Measurements from ENCODE around the gene HS6ST3.
"Not testable (repeated sequence)": the region's sequence is repeated elsewhere in the genome, so short reads cannot be mapped to it uniquely, and the experiment has no call there.

Gene HS6ST3

DNA sequence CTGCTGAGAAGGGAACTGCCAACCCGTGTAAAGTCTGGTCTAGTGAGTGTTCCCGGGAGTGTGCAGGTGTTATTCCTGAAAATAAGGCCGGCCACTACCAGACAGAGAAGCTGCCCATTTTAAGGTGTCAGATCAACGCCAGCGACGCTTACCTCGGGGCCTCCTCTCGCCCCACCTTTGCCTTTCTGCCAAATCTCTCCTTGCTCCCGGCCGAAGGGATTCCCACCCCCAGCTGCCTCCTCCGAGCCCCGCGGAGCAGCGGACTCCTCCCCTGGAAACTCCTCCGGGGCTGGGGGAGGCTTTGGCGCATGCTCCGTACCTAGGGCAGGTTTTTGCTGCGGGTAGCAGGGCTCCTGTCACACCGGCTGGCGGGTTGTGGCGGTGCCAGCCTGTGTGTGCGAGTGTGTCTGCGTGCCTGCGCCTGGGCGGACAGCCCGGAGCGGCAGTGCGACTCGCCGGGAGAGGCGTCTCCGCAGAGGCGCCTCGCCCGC is at the start of gene HS6ST3:
Gene HS6ST3 (plus strand): TSS at position 359 of the 491 bp plus-strand sequence.
- DNase-seq (ENCODE audit: extremely low read depth in 1 of 2, low read depth in 1 of 2) = no peak

DNA sequence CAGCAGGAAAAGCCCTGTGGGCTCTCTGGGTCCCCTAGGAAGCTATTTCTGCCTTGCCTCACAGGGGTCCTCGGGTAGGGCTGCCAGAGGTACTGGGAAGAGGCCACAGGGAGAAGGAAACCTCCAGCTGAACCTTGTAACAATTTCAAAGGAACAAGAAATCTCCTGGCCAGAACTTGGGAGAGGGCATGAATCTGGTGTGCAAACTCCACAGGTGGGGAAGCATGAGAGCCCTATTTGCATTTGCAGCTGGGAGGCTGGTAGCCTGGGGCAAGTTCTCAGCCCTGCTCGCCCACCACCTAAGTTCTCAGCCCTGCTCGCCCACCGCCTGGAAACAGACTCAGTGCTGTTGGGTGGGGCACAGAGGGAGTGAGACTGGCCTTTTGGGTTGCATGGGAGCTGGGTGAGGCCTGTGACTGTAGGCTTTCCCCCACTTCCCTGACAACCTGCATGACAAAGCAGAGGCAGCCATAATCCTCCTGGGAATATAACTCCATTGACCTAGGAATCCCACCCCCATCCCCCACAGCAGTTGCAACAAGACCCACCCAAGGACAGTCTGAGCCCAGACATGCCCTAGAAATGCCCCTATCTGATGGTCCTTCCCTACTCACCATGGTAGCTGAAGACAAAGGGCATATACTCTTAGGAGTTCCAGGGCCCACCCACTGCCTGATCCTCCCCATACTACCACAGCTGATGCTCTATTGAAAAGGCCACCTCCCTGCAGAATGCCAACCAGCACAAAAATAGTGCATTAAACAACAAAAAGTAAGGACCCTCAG is 48.4 kb upstream of the HS6ST3 start:
- DNase-seq (ENCODE audit: extremely low read depth in 1 of 2, low read depth in 1 of 2) = no peak

DNA sequence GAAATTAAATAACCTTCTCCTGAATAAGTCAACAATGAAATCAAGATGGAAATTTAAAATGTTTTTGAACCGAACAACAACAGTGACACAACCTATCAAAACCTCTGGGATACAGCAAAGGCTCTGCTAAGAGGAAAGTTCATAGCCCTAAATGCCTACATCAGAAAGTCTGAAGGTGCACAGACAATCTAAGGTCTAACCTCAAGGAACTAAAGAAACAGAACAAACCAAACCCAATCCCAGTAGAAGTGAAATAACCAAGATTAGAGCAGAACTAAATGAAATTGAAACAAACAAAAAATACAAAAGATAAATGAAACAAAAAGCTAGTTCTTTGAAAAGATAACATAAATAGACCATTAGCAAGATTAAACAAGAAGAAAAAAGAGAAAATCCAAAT is 45.7 kb upstream of the HS6ST3 start:
- DNase-seq (ENCODE audit: extremely low read depth in 1 of 2, low read depth in 1 of 2) = no peak

DNA sequence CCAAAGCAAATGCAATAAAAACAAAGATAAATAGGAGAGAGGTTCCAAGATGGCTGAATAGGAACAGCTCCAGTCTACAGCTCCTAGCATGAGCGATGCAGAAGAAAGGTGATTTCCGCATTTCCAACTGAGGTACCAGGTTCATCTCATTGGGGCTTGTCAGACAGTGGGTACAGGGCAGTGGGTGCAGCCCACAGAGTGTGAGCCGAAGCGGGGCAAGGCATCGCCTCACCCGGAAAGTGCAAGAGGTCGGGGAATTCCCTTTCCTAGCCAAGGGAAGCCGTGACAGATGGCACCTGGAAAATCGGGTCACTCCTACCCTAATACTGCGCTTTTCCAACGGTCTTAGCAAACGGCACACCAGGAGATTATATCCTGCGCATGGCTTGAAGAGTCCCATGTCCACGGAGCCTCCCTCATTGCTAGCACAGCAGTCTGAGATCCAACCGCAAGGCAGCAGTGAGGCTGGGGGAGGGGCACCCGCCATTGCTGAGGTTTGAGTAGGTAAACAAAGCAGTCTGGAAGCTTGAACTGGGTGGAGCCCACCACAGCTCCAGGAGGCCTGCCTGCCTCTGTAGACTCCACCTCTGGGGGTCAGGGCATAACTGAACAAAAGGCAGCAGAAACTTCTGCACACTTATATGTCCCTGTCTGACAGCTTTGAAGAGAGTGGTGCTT is 43.3 kb upstream of the HS6ST3 start:
- DNase-seq (ENCODE audit: extremely low read depth in 1 of 2, low read depth in 1 of 2) = not testable (repeated sequence)

DNA sequence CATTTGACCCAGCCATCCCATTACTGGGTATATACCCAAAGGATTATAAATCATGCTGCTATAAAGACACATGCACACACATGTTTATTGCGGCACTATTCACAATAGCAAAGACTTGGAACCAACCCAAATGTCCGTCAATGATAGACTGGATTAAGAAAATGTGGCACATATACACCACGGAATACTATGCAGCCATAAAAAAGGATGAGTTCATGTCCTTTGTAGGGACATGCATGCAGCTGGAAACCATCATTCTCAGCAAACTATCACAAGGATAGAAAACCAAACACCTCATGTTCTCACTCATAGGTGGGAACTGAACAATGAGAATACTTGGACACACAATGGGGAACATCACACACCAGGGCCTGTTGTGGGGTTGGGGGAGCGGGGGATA is 39.0 kb upstream of the HS6ST3 start:
- DNase-seq (ENCODE audit: extremely low read depth in 1 of 2, low read depth in 1 of 2) = not testable (repeated sequence)

DNA sequence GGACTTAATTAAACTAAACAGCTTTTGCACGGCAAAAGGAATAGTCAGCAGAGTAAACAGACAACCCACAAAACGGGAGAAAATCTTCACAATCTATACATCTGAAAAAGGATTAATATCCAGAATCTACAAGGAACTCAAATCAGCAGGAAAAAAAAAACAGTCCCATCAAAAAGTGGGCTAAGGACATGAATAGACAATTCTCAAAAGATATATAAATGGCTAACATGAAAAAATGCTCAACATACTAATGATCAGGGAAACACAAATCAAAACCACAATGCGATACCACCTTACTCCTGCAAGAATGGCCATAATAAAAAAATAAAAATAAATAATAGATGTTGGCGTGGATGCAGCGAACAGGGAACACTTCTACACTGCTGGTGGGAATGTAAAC is 38.4 kb upstream of the HS6ST3 start:
- DNase-seq (ENCODE audit: extremely low read depth in 1 of 2, low read depth in 1 of 2) = not testable (repeated sequence)

DNA sequence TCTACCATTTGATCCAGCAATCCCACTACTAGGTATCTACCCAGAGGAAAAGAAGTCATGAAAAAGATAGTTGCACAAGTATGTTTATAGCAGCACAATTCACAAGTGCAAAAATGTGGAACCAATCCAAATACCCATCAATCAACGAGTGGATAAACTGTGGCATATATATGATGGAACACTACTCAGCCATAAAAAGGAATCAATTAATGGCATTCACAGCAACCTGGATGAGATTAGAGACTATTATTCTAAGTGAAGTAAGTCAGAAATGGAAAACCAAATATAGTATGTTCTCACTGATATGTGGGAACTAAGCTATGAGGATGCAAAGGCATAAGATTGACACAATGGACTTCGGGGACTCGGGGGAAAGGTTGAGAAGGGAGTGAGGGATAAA is 38.0 kb upstream of the HS6ST3 start:
- DNase-seq (ENCODE audit: extremely low read depth in 1 of 2, low read depth in 1 of 2) = not testable (repeated sequence)

DNA sequence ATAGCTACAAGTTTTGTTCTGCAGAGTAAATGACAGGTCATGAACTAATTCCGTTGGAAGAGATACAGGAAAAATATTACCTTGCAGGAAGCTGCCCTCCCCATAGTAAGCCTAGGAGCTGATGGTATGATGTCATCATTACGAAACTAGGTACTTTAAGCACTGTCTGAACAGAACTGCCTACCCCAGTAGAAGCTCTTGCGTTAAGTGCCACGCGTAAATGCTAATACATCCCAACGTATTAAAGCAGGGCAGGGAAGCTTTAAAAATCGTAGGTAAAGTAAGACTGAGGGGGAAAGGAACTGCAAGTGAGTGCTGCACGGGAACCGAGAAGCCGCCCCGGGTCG is 37.3 kb upstream of the HS6ST3 start:
- no peak for DNase-seq (ENCODE audit: extremely low read depth in 1 of 2, low read depth in 1 of 2)

DNA sequence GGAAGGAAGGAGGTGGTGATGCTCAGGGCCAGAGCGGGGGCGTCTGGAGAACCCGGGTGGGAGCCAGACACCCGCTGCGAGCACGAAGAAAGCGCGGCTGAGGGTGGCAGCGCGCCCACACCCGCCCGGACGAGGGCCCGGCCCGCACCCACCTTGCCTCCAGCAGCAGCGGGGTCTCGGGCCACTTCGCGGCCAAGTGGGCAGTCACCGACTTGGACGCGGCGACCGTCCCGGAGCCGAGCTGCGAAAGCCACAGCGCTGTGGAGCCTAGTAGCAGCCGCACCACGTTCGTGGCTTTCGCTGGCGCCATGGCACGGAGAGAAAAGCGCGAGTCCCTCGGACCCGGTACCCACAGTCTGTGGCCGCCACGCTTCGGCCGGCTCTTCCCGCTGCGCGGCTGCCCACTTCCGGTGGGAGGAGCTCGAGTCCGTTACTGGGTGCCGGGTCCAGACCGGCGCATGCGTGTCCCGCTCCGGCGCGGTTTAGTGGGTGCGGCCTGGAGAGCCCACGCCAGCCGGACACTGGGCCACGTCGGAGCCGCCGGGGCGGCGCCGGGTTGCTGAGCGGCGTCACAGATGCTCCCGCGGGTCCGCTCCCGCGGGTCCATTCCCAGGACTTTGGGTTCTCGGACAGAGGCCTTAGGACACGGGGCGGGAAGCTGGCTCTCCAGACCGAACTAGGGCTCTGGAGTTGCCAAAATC is 36.8 kb upstream of the HS6ST3 start, which contains the start of gene UGGT2:
Gene UGGT2 (minus strand): TSS at position 399 of the 701 bp plus-strand sequence. CDS start 89 bp downstream, at position 310.
- DNase-seq (ENCODE audit: extremely low read depth in 1 of 2, low read depth in 1 of 2) = no peak

DNA sequence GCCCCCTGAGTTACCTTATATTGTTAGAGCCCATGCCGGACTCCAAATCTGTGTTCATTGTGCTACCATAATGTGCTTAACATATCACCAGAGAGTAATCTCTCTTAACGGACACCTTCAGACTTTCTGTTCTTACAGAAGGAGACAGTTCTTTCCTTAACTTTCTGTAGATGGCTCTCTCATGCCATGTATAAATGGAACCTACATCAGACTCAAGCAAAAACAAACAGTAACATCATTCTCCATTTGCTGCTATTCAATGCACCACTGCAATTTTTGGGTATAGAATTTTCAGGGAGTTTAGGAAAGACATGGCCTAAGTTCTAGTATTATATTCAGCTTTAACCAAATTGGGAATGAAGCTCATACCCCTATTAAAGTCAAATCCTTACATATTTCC is 24.1 kb upstream of the HS6ST3 start:
- no peak for DNase-seq (ENCODE audit: extremely low read depth in 1 of 2, low read depth in 1 of 2)

DNA sequence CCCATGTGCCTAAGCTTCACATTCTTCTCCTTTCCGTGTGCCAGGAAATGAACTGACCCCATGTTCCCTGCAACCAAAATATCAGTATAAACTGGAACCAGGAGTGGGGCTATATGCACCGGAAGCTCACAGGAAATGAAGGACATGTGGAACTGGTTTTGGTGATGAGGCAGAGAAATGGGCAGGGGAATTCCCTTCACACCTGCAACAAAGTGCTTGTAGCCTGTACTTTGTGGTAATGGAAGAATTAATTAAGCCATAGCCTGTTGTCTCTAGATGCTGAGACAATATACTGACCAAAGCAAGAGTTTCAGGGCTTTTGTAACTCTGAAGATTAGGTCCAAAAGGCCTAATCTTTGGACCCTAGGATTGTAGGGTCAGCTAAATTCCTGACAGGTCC is 21.2 kb upstream of the HS6ST3 start:
- DNase-seq (ENCODE audit: extremely low read depth in 1 of 2, low read depth in 1 of 2) = no peak

DNA sequence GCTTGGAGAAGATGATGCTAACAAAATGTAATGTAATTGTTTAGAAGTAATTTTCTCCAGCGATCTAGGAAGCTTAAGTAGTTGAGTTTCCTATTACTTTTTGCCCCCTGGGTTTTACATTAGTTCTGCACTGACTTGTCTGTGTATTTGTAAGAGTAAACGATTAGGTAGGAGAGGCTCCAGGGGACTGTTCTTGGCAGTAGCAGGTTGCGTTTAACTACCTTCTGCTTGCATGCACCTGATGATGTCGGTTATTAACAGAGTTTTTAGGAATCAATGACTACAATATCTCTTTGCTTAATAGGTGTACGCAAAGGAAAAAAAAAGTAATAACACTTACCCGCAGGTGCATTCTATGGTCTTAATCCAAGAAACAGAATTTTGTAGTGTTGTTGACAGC is 18.4 kb upstream of the HS6ST3 start:
- no peak for DNase-seq (ENCODE audit: extremely low read depth in 1 of 2, low read depth in 1 of 2)

DNA sequence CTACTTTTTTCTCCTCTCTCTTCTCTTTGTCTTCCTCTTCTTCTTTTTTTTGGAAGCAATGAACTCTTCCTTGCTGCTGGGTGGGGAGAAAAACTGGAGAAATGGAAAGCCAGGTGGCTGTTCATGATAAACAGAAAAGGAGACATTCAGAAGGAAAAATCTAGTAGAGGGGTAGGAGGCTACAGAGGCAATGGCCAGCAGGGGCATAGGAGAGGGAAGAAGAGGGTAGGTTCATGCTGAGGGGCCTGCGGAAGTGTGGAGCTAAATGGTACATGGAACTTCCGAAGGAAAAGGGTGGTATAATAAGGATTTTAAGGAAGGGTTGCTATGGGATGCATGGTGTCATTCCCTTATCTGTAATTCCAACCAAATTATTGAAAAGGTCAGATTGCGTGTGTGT is 17.5 kb upstream of the HS6ST3 start:
- DNase-seq (ENCODE audit: extremely low read depth in 1 of 2, low read depth in 1 of 2) = no peak

DNA sequence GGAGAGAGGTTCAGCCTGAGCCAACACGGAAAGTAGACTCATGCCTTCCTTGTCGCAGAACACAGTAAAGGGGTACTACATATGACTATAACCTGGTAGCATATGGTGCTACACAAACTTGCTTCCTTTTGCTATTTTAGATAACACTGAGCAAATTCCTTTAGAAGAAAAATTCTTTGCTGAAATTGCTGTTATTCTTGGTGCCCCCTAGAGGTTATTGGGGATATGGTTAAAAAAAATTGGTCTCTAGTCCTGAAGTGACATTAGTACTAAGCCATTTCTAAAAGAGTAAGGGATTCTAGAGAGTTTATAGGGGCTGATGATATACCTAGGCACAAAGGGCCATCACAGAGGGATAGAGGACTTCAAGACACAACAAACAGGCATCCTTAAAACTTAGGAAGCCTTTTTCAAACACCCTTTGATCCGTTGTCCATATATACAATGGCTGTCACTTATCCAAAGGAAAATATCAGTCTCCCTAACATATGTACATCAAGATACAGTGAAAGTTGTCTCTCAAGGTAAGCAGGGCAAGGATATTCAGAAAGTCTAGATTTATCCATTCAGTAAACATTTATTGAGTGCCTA is 13.9 kb upstream of the HS6ST3 start:
- no peak for DNase-seq (ENCODE audit: extremely low read depth in 1 of 2, low read depth in 1 of 2)

DNA sequence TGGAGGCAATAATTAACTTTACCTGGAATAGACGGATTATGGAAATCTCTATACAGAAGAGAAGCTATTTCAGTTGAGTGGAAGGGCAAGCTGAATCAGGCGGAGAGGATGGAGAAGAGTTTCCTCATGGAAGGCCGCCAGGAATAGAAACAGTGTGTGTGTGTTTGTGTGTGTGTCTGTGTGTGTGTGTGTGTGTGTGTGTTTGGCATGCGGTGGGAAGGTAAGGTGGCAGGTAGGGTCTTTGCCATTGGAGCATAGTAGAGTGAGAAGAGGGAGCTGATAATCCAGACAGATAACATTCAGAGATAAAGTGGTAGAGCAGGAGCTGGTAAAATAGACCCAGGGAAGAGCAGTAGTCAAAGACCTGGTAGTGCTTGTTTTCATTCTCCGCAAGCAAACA is 9.2 kb upstream of the HS6ST3 start:
- DNase-seq (ENCODE audit: extremely low read depth in 1 of 2, low read depth in 1 of 2) = no peak

DNA sequence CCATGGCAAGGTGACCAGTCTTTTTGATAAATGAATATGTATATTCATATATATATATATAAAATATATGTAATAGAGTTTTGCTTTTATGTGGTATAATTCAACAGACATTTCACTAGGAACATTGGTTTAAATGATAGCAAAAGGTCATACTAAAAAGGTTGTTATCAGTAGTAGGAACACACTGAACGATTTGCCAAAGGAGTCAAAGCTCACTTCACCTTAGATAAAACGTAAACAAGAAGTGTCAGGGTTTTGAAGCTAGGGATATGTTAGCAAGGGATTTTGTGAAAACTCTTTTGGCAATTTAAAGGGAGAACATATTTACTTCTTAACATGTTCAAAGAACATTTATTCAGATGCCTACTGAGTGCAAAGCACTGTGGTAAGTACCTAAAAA is 8.0 kb upstream of the HS6ST3 start:
- no peak for DNase-seq (ENCODE audit: extremely low read depth in 1 of 2, low read depth in 1 of 2)

DNA sequence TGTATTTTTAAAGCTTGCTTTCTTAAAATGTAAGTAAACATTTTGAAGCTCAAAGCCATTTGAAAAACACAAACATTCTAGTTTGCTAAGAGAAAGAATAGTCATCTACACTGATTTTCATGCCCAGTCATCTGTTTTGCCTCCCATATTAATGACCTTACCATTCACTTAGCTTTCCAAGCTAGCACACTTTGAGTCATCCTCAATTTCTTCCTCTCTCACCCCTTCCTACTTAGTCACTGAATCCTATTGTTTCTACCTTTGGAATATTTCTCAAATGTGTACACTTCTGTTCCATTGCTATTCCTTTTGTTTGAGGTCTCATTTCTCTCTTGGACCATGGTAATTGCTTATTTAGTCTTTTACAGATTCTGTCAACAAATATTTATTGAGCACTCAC is 7.3 kb upstream of the HS6ST3 start:
- DNase-seq (ENCODE audit: extremely low read depth in 1 of 2, low read depth in 1 of 2) = no peak

DNA sequence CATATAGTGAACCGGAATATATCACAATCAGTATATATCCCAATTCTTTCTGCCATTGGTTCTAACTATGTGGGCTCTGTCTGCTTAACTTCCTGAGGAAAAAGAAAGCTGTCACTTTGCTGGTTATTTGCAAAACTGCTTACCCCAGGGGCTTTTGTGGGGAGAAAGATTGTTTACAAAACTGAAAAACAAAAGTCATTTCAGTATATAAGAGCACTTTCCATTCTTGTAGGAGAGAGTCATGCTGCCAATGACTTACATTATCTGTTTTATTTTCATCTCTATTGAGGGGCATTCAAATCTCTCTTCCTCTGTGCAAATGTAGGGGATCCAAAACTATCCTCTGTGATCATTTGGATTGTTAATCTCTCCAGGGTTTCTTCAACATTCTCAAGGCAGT is 3.2 kb upstream of the HS6ST3 start:
- no peak for DNase-seq (ENCODE audit: extremely low read depth in 1 of 2, low read depth in 1 of 2)

DNA sequence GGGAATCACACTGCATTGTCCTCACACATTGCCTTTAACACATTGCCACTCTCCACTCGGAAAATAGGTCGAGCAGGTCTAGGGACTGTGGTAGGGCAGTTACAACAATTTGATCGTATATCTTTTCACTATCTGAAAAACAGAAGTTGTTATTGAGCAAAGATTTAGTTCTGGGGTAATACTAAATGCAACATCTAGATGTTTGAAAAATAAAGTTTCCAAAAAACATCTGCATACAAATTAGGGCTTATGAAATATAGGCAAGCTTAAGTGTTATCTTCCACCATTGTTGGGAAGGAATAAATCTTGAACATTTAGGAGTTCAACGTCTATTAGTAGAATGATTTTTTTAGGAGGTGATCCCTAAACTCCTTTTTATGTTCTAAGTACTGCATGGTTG is 768 bp upstream of the HS6ST3 start:
- no peak for DNase-seq (ENCODE audit: extremely low read depth in 1 of 2, low read depth in 1 of 2)

DNA sequence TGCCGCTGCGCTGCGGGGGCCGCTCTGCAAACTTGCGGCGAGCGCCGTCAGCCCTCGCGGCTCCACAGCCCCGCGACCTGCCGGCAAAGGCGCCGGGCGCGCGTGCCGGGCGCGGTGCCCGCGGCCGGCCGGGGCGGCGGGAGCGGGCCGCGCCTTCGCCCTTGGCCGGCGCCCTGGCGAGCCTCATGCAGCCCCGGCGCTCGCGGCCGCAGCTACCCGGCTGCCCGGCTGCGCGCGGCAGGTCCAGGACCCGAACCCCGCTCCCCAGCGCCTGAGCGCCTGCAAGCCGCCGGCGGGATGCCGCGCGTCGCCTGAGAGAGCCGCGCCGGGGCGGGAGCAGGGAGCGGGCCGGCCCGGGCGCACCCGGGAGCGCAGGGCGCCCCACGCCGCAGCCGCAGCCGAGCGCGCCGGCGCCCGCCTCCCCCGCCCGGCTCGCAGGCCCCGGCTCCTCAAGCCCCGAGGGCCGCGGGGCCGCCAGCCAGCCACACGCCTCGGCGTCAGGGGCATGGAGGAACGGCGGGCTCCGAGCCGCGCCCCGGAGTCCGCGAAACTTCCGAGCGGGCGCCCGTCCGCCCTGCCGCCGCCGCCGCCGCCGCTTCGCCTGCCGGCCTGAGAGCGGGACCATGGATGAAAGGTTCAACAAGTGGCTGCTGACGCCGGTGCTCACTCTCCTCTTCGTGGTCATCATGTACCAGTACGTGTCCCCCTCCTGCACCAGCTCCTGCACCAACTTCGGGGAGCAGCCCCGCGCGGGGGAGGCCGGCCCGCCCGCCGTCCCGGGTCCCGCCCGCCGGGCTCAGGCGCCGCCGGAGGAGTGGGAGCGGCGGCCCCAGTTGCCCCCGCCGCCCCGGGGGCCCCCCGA is 564 bp downstream of the HS6ST3 start:
- DNase-seq (ENCODE audit: extremely low read depth in 1 of 2, low read depth in 1 of 2) = no peak

Measured in activated CD8-positive, alpha-beta memory T cell treated with anti-CD3 and anti-CD28 coated beads for 1 hour (primary cell).